NB4 (cell line): Measurements from ENCODE around the gene RNF220.

Source experiments
- CTCF ChIP-seq: IDR thresholded peaks from one replicate; pipeline ENCODE4 v1.5.1; 2012; ENCODE audit warnings: low read depth, low read length
- MAX ChIP-seq: IDR thresholded peaks from 2 replicates; pipeline ENCODE4 v1.6.1; 2011; ENCODE audit warnings: low read depth, low read length
- MYC ChIP-seq: IDR thresholded peaks from 2 replicates; pipeline ENCODE4 v1.6.1; 2011; ENCODE audit warnings: low read depth, low read length
- POLR2A ChIP-seq: IDR thresholded peaks from 2 replicates; pipeline ENCODE4 v1.6.1; 2011; ENCODE audit warnings: mild to moderate bottlenecking; ENCODE audit not compliant: insufficient read length; ENCODE audit errors: extremely low read depth

- TF ChIP-seq POLR2A (no peak), CTCF (no peak), MAX (no peak), MYC (no peak)
Observed at GRCh38 chr1:44685218-44685617, 280.2 kb downstream of the RNF220 start.
